T-helper 17 cell (primary cell): ENCODE data around the gene ACTR5. TPM values are rescaled to one million over a fixed set of nuclear protein-coding genes. Genes with fewer than 3 reads are reported as not detected.
"Not testable (repeated sequence)": the region's sequence is repeated elsewhere in the genome, so short reads cannot be mapped to it uniquely, and the experiment has no call there.

Experiments
- ATAC-seq: fragments of 150-1000 bp; cut with Tn5 transposase; 2 replicates; pipeline ENCODE4 v1.10.0; 2021; ENCODE audit warnings: mild to moderate bottlenecking, moderate library complexity
- DNase-seq, 3 donors: peaks; one replicate each; pipeline versions ENCODE4 v3.0.0 to v3.0.0-alpha.2; 2020 to 2021
- H3K9me3 ChIP-seq: one replicate; pipeline ENCODE4 v1.7.0; 2013; ENCODE audit warnings: low read length, mild to moderate bottlenecking; ENCODE audit not compliant: control insufficient read depth, poor library complexity, severe bottlenecking
- H3K27ac Mint-ChIP-seq: one replicate; pipeline ENCODE4 v1.8.0; 2022; ENCODE audit warnings: mild to moderate bottlenecking, moderate library complexity, mixed read lengths
- H3K27me3 Mint-ChIP-seq: one replicate; pipeline ENCODE4 v1.8.0; 2022; ENCODE audit warnings: mixed read lengths
- H3K36me3 Mint-ChIP-seq: one replicate; pipeline ENCODE4 v1.8.0; 2022; ENCODE audit warnings: low read depth, mixed read lengths
- H3K4me1 Mint-ChIP-seq: one replicate; pipeline ENCODE4 v1.8.0; 2022; ENCODE audit warnings: mild to moderate bottlenecking, mixed read lengths
- H3K4me3 Mint-ChIP-seq: one replicate; pipeline ENCODE4 v1.8.0; 2022; ENCODE audit warnings: mild to moderate bottlenecking, moderate library complexity, mixed read lengths
- total RNA-seq, 4 donors: library from RNA in 2 of 4; stranded (reverse) in 2 of 4; gene quantifications; one replicate each; pipeline ENCODE4 v1.2.3 and lab custom pipeline; 2022 to 2026

ACTR5 gene
- total RNA-seq, 2 donors from 2014 or later, result 12.2 to 14.6 TPM

GRCh38 chr20:38809942-38810341 is 61.7 kb downstream of the ACTR5 start:
- H3K9me3 ChIP-seq, result no peaks in the 10 kb centered on the region
- ATAC-seq (no peak), DNase-seq (no peak)
- Mint-ChIP-seq H3K4me3 (peak overlapping the region; percentile 66), H3K27me3 (no peaks in the 10 kb centered on the region), H3K27ac (peak overlapping the region; percentile 96), H3K4me1 (peaks cover 58% of the 10 kb centered on the region), H3K36me3 (peaks cover 5% of the 10 kb centered on the region)

DNA sequence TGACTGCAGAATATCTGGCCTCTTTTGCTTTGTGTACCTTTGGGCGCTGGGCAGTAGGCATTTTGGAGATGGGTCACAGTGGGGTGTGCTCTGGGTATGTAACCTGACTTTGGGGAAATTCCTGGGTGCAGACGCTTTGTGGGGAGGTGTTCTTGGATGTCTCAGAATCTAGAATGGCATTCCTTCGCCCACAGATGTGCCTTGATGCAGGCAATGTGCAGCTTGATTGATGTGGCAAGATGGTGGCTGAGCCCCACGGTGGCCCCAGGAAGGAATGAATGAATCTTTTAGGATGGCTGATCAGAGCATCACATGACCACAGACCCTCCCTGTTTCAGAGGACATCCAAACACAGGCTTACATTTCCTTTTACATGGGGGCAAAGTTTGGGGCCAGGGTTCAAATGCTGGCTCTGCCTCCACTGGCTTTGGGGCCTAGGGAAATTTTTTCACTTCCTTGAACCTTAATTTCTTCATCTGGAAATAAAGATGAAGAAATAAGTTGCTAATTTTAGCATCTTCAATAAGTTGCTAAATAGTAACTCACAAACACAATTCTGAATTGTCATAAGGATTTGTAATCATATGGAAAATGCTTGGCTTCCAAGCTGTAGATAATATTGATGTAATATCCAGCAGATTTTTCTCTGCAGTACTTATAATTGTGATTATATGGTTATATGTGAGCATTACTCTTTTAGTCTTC is 62.8 kb downstream of the ACTR5 start:
- peak overlapping the region; percentile 68 for H3K27ac Mint-ChIP-seq
- peak overlapping the region; percentile 41 for H3K4me3 Mint-ChIP-seq
- peaks cover 5% of the 10 kb centered on the region for H3K36me3 Mint-ChIP-seq
- DNase-seq (no peak), ATAC-seq (peak; percentile 10)
- peaks cover 58% of the 10 kb centered on the region for H3K4me1 Mint-ChIP-seq
- no peaks in the 10 kb centered on the region for H3K27me3 Mint-ChIP-seq
- H3K9me3 ChIP-seq, result no peaks in the 10 kb centered on the region

DNA sequence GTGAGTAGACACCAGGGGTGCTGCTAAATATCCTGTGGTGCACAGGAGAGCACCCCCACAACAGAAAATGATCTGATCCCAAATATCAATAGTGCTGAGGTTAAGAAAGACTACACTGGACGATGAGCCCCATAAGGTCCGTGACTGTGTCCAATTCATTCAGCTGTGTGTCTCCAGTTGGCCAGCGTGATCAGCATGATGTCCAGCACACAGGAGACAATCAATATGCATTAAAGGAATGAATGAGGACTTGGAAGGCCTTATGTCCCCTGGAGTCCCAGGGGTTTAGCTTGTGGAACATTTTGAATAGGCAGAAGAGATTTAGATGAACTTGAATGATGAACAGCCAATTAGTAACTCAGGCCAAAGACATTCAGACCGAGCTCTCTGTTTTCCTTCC is 63.5 kb downstream of the ACTR5 start:
- no peaks in the 10 kb centered on the region for H3K9me3 ChIP-seq
- Mint-ChIP-seq H3K27ac (peak overlapping the region; percentile 68), H3K27me3 (no peaks in the 10 kb centered on the region), H3K4me1 (peaks cover 63% of the 10 kb centered on the region), H3K36me3 (peaks cover 5% of the 10 kb centered on the region), H3K4me3 (peak overlapping the region; percentile 41)
- DNase-seq (no peak), ATAC-seq (no peak)

DNA sequence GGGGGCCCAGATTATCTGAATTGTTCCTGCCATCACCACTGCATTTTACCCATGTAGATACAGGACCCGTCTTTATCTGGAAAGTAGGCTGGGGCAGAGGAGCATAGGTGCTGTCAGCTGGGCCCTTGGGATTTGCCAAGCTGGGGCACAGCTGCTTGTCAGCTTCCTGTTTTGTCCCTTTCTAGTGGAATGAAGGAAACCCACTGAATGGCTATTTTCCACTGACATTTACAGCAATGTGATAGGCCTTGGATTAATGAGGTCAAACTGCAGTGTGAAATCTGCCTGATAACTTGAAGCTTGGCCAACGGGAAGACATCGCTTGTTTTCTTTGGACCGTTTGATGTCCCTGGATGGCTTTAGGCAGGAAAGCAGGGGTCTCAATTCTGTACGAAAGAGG is 63.9 kb downstream of the ACTR5 start:
- H3K36me3 Mint-ChIP-seq, result peaks cover 5% of the 10 kb centered on the region
- no peaks in the 10 kb centered on the region for H3K27me3 Mint-ChIP-seq
- DNase-seq, result no peak
- H3K4me1 Mint-ChIP-seq, result peaks cover 63% of the 10 kb centered on the region
- H3K9me3 ChIP-seq, result no peaks in the 10 kb centered on the region
- no peak overlapping the region for H3K4me3 Mint-ChIP-seq
- ATAC-seq, result no peak
- peak overlapping the region; percentile 68 for H3K27ac Mint-ChIP-seq

GRCh38 chr20:38812709-38813573 is 64.7 kb downstream of the ACTR5 start:
- DNase-seq, result no peak
- H3K4me3 Mint-ChIP-seq, result peak overlapping the region; percentile 19
- peaks cover 3% of the 10 kb centered on the region for H3K36me3 Mint-ChIP-seq
- peaks cover 62% of the 10 kb centered on the region for H3K4me1 Mint-ChIP-seq
- H3K27ac Mint-ChIP-seq, result peak overlapping the region; percentile 68
- no peaks in the 10 kb centered on the region for H3K9me3 ChIP-seq
- no peaks in the 10 kb centered on the region for H3K27me3 Mint-ChIP-seq
- no peak for ATAC-seq

- H3K36me3 Mint-ChIP-seq, H3K27me3 Mint-ChIP-seq, H3K4me3 Mint-ChIP-seq, H3K9me3 ChIP-seq, H3K27ac Mint-ChIP-seq, DNase-seq, ATAC-seq: not testable (repeated sequence)
- H3K4me1 Mint-ChIP-seq, result peaks cover 62% of the 10 kb centered on the region
These were observed 65.3 kb downstream of the ACTR5 start for GRCh38 chr20:38813574-38813962.

- H3K4me3 Mint-ChIP-seq, result no peak overlapping the region
These were observed 67.2 kb downstream of the ACTR5 start for GRCh38 chr20:38815446-38815845.

DNA sequence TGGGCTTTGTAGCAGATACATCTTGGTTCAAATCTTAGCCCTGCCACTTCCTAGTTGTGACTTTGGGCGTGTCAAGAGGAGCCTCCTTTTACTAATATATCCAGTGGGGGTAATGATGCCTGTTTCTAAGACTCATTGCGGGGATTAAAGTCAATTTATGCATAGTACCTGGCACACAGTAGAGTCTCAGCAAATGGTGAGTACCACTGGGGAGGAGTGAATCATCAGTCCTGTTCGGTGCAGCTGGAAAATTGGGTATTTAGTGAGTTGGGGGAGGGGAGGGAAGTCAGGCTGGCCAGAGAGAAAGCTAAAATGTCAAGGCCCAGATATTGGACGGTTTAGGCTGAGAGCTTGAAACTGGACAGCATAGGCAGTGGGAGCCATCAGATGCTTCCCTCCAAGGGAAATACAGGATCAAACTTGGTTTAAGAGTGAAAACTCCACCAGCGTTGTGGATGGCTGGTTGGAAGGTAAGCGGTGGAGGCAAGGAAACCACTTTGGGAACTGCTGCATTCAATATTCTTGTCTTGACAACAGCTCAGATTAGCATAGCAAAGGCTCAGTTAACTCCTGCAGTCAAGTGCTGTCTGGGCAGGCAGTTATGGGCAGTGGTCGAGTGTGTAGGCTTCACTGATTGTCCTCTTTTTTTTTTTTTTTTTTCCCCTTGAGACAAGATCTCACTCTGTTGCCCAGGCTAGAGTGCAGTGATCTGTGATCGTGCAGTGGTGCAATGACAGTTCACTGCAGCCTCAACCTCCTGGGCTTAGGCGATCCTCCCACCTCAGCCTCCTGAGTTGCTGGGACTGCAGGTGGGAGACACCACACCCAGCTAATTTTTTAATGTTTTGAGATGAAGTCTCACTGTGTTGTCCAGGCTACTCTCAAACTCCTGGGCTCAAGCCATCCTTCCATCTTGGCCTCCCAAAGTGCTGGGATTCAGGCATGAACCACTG is 70.1 kb downstream of the ACTR5 start:
- Mint-ChIP-seq H3K4me3 (peak overlapping the region; percentile 28), H3K4me1 (peaks cover 38% of the 10 kb centered on the region), H3K27ac (peak overlapping the region; percentile 92), H3K36me3 (no peaks in the 10 kb centered on the region), H3K27me3 (no peaks in the 10 kb centered on the region)
- DNase-seq (no peak), ATAC-seq (peak; percentile 10)
- H3K9me3 ChIP-seq, result no peaks in the 10 kb centered on the region

More at GRCh38 chr20:38815446-38815845, 67.2 kb downstream of the ACTR5 start:
- no peak for DNase-seq
- peaks cover 3% of the 10 kb centered on the region for H3K36me3 Mint-ChIP-seq
- no peak for ATAC-seq
- H3K27ac Mint-ChIP-seq, result peak overlapping the region; percentile 68
- no peaks in the 10 kb centered on the region for H3K9me3 ChIP-seq
- H3K4me1 Mint-ChIP-seq, result peaks cover 45% of the 10 kb centered on the region
- no peaks in the 10 kb centered on the region for H3K27me3 Mint-ChIP-seq

Other genes starting within 250 kb of the ACTR5 start
- not detected for gene ADIG, start 167.3 kb upstream of the ACTR5 start, total RNA-seq
- not detected for gene ARHGAP40, start 146.7 kb upstream of the ACTR5 start, total RNA-seq
- gene SLC32A1, start 24.0 kb upstream of the ACTR5 start, total RNA-seq, result not detected
- 10 to 100 TPM; 45.6 to 60.9 TPM for gene PPP1R16B, start 57.2 kb downstream of the ACTR5 start, total RNA-seq
- 1 to 10 TPM; 2.1 to 3.3 TPM for gene FAM83D, start 178.0 kb downstream of the ACTR5 start, total RNA-seq
- gene DHX35, start 213.9 kb downstream of the ACTR5 start, total RNA-seq, result 1 to 10 TPM; 8.0 to 9.9 TPM